GM12891 (cell line): ENCODE data around the gene TBPL2. TPM values are rescaled to one million over a fixed set of nuclear protein-coding genes. Genes with fewer than 3 reads are reported as not detected.
A peak's percentile ranks its signal among the peaks of the same experiment; 100 is the strongest.
"Not testable (repeated sequence)": the region's sequence is repeated elsewhere in the genome, so short reads cannot be mapped to it uniquely, and the experiment has no call there.

Experiments used
- DNase-seq: peaks from one replicate; pipeline ENCODE4 v3.0.0; 2011; ENCODE audit warnings: low spot score; ENCODE audit not compliant: insufficient read length
- FAIRE-seq: peaks from 2 replicates; lab custom pipeline; 2011; peaks lifted over from hg19 to GRCh38; lab: Jason Lieb, UNC
- PAX5 ChIP-seq: IDR thresholded peaks from 2 replicates; pipeline ENCODE4 v1.6.1; 2011; ENCODE audit warnings: low read length, moderate library complexity, mild to moderate bottlenecking; ENCODE audit not compliant: insufficient read depth, severe bottlenecking
- POLR2A ChIP-seq: IDR thresholded peaks from 2 replicates; pipeline ENCODE4 v1.6.1; 2011; ENCODE audit warnings: low read depth, low read length, control low read depth
- POLR2AphosphoS5 ChIP-seq: IDR thresholded peaks from 2 replicates; pipeline ENCODE4 v1.6.1; 2011; ENCODE audit warnings: low read depth, low read length, control low read depth
- POU2F2 ChIP-seq: IDR thresholded peaks from 2 replicates; pipeline ENCODE4 v1.6.1; 2011; ENCODE audit warnings: low read depth, mild to moderate bottlenecking, control low read depth, low read length, moderate library complexity
- SPI1 ChIP-seq: IDR thresholded peaks from 2 replicates; pipeline ENCODE4 v1.6.1; 2011; ENCODE audit warnings: low read depth, low read length, control low read depth
- TAF1 ChIP-seq: IDR thresholded peaks from 2 replicates; pipeline ENCODE4 v1.6.1; 2011; ENCODE audit warnings: low read depth, low read length, control low read depth
- polyA plus RNA-seq: library from polyadenylated mRNA; unstranded; fragments of >200 nt; gene quantifications from one replicate; pipeline ENCODE4 v1.2.1, GENCODE V29; 2012; ENCODE audit warnings: low read depth, missing spikeins, inconsistent platforms; ENCODE audit not compliant: missing spikeins

TBPL2 gene
- not detected for polyA plus RNA-seq

DNA sequence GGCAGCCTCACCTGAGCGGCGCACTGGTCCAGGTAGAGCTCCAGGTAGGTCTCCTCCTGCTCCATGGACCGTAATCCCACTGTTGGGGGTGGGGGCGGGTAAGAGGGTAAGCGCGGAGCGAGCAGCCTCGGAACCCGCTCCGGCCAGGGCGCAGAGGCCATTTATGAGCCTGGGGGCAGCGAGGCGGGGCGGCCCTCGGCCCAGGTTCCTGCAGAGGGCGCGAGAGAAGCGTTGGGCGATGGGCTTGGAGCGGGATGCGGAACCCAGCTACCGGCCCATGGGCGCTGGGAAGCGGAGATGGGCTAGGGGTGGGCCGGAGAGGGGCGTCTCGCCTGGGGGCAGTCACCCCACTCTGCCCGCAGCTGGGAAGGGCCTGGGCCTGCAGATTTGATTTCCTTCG, at the start of gene TBPL2:
TBPL2 (minus strand) TSS at position 232 of the 400 bp plus-strand sequence; CDS start at position 65, 167 bp downstream.
- no peak for TF ChIP-seq PAX5
- TF ChIP-seq TAF1 = no peak
- TF ChIP-seq POLR2AphosphoS5 = no peak
- no peak for TF ChIP-seq POLR2A
- TF ChIP-seq SPI1 = no peak
- no peak for TF ChIP-seq POU2F2
- FAIRE-seq = no peak
- DNase-seq = no peak

- DNase-seq (no peak), FAIRE-seq (no peak)
- TF ChIP-seq TAF1 (no peak), POU2F2 (no peak)
These were observed 47.8 kb upstream of the TBPL2 start for GRCh38 chr14:55488204-55488603.

DNA sequence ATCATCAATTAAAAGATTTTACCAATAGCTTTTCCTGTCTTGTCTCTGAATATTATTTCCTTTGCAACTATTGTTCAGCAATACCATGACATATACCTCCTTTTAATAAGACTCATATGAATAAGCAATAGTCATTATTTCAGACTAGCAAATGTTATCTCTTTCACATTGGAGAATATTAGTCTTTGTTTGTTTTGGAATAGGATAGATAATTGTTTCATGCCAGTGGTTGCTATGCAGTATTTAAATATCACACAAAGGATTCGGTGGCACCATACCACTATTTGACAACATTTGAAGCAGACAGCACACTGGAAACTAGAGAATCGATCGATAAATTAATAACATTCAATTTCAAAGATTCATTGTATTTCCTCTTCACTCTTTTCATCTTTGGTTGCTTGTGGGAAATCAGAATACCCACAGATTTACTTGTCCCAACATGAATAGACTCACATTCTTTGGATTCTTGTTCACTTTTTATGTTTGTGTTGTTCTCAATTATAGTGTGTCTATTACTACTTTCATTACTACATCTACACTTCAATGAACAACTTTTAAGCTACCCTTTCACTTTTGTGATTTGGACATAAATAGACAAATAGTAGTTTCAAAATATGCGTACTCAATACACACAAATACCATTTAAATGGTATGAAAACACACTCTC, 42.7 kb upstream of the TBPL2 start:
- TF ChIP-seq TAF1 (no peak), POU2F2 (no peak), POLR2AphosphoS5 (no peak), POLR2A (no peak), SPI1 (no peak), PAX5 (no peak)
- FAIRE-seq = no peak
- DNase-seq = no peak

GRCh38 chr14:55481769-55482168, 41.4 kb upstream of the TBPL2 start:
- no peak for DNase-seq
- FAIRE-seq = no peak
- TF ChIP-seq SPI1 (no peak), POLR2AphosphoS5 (no peak), POU2F2 (no peak)

GRCh38 chr14:55477680-55478079, 37.3 kb upstream of the TBPL2 start:
- no peak for FAIRE-seq
- DNase-seq = no peak
- TF ChIP-seq POLR2A (no peak), PAX5 (no peak), TAF1 (no peak), SPI1 (no peak)

GRCh38 chr14:55476448-55476847, 36.0 kb upstream of the TBPL2 start:
- not testable (repeated sequence) for DNase-seq, FAIRE-seq

DNA sequence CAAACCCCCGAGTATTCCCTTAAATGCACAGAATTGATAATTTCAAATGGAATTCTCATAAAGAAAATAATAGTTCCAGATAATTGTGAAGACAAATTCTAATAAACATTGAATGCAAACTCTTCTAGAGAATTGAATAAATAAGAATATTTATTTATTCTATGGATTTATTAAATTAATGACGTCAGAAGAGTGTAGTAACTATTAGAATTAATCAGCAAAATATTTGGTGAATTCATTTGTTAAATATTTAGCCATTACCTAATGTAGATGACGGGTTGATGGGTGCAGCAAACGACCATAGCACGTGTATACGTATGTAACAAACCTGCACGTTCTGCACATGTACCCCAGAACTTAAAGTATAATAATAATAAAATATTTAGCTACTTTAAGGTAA, 33.4 kb upstream of the TBPL2 start:
- no peak for TF ChIP-seq PAX5
- TF ChIP-seq POLR2AphosphoS5 = no peak
- no peak for TF ChIP-seq TAF1
- TF ChIP-seq POU2F2 = no peak
- TF ChIP-seq SPI1 = no peak
- TF ChIP-seq POLR2A = no peak
- DNase-seq = no peak
- no peak for FAIRE-seq

GRCh38 chr14:55470025-55470424, 29.6 kb upstream of the TBPL2 start:
- DNase-seq (no peak), FAIRE-seq (no peak)
- TF ChIP-seq TAF1 (no peak), POLR2AphosphoS5 (no peak), SPI1 (0 out of 2 replicates have a peak, but pooled peaks have one; percentile 1)

DNA sequence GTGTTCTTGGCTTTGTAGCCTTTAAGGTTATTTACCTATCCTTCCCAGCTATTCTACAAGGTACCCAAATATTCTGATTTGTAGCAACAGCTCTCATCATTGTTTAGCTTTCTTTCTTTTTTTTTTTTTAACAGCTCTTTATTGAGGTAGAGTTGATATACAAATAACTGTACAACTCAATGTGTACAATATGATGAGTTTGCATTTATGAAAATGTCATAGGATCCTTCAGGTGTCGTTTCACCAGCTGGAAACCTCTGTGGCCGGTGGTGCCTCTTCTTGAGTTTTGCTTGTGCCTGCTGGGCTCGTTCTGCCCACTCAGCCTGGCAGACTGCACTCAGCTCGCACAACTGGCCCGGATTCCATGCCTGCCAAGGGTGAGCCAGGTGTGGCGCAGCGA, 26.9 kb upstream of the TBPL2 start:
- TF ChIP-seq POLR2A = no peak
- TF ChIP-seq PAX5 = no peak
- no peak for TF ChIP-seq TAF1
- TF ChIP-seq SPI1 = no peak
- no peak for TF ChIP-seq POU2F2
- TF ChIP-seq POLR2AphosphoS5 = no peak
- FAIRE-seq (no peak), DNase-seq (no peak)

DNA sequence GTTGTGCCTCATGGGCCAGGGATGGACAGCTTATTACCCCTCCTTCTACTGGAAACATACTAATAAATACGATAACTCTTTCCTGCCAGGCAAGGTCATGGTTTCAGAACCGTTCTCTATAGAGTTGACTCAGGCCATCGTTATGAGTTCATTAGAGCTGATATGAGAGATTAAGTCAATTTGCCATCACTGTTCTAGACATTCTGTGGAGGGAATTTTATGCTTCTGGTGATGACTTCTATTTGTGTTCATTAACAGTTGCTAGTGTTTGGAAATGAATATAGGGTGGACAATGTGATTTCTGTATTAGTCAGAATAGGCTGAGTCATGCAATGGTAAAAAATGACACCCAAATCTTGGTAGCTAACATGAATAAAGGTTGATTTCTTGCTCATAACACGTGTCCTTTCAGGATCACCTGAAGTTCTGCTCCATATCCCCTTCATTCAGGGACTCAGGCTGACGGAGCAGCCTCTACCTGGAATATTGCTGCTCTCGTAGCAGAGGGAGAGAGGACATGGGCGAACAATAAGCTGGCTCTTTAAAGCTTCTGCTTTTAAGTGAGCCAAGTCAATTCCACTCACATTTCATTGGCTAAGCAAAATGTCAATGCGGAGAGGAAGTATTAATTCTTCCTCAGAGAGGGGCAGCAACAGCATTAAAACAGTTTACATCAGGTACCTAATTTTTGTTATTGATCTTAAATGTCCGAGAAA, 18.5 kb upstream of the TBPL2 start:
- FAIRE-seq (peak; percentile 26), DNase-seq (peak; percentile 29)
- no peak for TF ChIP-seq POLR2AphosphoS5
- no peak for TF ChIP-seq POLR2A
- no peak for TF ChIP-seq SPI1
- no peak for TF ChIP-seq POU2F2
- no peak for TF ChIP-seq PAX5
- no peak for TF ChIP-seq TAF1

DNA sequence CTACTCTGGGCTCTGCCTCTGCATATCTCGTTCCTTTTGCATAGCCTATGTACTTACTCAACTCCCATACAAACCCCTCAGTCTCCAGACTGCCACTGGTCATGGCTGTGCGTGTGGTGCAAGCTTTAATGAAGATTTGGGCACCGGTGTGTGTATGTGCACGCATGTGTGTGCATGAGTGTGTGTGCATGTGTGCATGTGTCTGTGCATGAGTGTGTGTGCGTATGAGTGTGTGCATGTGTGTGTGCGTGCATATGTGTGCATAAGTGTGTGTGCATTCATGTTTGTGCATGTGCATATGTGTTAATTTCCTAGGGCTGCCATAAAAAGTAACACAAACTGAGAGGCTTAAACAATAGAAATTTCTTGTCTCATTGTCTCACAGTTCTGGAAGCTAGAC, 17.1 kb upstream of the TBPL2 start:
- DNase-seq (no peak), FAIRE-seq (no peak)
- TF ChIP-seq POLR2AphosphoS5 (no peak), POLR2A (no peak), POU2F2 (no peak), TAF1 (no peak)

DNA sequence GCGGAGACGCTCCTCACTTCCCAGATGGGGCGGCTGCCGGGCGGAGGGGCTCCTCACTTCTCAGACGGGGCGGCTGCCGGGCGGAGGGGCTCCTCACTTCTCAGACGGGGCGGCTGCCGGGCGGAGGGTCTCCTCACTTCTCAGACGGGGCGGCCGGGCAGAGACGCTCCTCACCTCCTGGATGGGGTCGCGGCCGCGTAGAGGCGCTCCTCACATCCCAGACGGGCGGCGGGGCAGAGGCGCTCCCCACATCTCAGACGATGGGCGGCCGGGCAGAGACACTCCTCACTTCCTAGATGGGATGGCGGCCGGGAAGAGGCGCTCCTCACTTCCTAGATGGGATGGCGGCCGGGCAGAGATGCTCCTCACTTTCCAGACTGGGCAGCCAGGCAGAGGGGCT, 16.0 kb upstream of the TBPL2 start:
- FAIRE-seq, DNase-seq: not testable (repeated sequence)
